WTC11 (cell line): ENCODE results near the gene REEP6. TPM values are rescaled to one million over a fixed set of nuclear protein-coding genes. Genes with fewer than 3 reads are reported as not detected.
"Not testable (repeated sequence)": the region's sequence is repeated elsewhere in the genome, so short reads cannot be mapped to it uniquely, and the experiment has no call there.

Experiments used
- ATAC-seq: fragments of 200-7000 bp; cut with Tn5 transposase; 2 replicates; pipeline ENCODE4 v1.10.0; 2021; ENCODE audit warnings: mild to moderate bottlenecking, moderate library complexity
- CTCF ChIA-PET: fragments of 300-600 bp; sonication (Branson Sonifier 250); formaldehyde crosslinking; loops from one replicate; lab custom pipeline; 2021; ENCODE audit warnings: antibody characterized with exemption; lab: Charles Lee
- POLR2A ChIA-PET: fragments of 350-600 bp; sonication (Branson Sonifier 250); formaldehyde crosslinking; loops from one replicate; lab custom pipeline; 2021; ENCODE audit warnings: antibody characterized with exemption; lab: Charles Lee
- DNase-seq: peaks from one replicate; pipeline ENCODE4 v3.0.0; 2021; ENCODE audit warnings: low spot score
- H3K27ac Mint-ChIP-seq: 2 replicates; pipeline ENCODE4 v1.8.0; 2021; ENCODE audit warnings: mixed read lengths
- H3K27me3 Mint-ChIP-seq: 2 replicates; pipeline ENCODE4 v1.8.0; 2021; ENCODE audit warnings: low read depth, mild to moderate bottlenecking, moderate library complexity, mixed read lengths
- H3K36me3 Mint-ChIP-seq: 2 replicates; pipeline ENCODE4 v1.8.0; 2021; ENCODE audit warnings: mixed read lengths
- H3K4me1 Mint-ChIP-seq: 2 replicates; pipeline ENCODE4 v1.8.0; 2022; ENCODE audit warnings: mixed read lengths
- H3K4me3 Mint-ChIP-seq: 2 replicates; pipeline ENCODE4 v1.8.0; 2021; ENCODE audit warnings: mild to moderate bottlenecking, moderate library complexity, mixed read lengths
- H3K9me3 Mint-ChIP-seq: 2 replicates; pipeline ENCODE4 v1.8.0; 2021; ENCODE audit warnings: mixed read lengths
- AFF4 ChIP-seq: sonication (generic); formaldehyde crosslinking; IDR thresholded peaks from 2 replicates; pipeline ENCODE4 v1.8.1; 2023; ENCODE audit warnings: mild to moderate bottlenecking, missing genetic modification reagents, borderline replicate concordance
- ATF2 ChIP-seq: sonication (generic); formaldehyde crosslinking; IDR thresholded peaks from 2 replicates; pipeline ENCODE4 v1.8.1; 2022; ENCODE audit warnings: low read depth, missing genetic modification reagents, borderline replicate concordance
- E2F1 ChIP-seq: sonication (generic); formaldehyde crosslinking; IDR thresholded peaks from 2 replicates; pipeline ENCODE4 v1.8.0; 2022; ENCODE audit warnings: mild to moderate bottlenecking, missing genetic modification reagents
- FOXJ3 ChIP-seq: sonication (generic); formaldehyde crosslinking; IDR thresholded peaks from 2 replicates; pipeline ENCODE4 v1.9.0; 2021; ENCODE audit warnings: missing genetic modification reagents, mild to moderate bottlenecking, borderline replicate concordance
- HMGXB4 ChIP-seq: sonication (generic); formaldehyde crosslinking; IDR thresholded peaks from 2 replicates; pipeline ENCODE4 v1.8.1; 2023; ENCODE audit warnings: mild to moderate bottlenecking, moderate library complexity, missing genetic modification reagents
- NFATC4 ChIP-seq: fragments of 250-450 bp; sonication (Bioruptor Pico); IDR thresholded peaks from 2 replicates; pipeline ENCODE4 v1.9.0; 2021; ENCODE audit warnings: mild to moderate bottlenecking
- PRDM15 ChIP-seq: sonication (generic); formaldehyde crosslinking; IDR thresholded peaks from 2 replicates; pipeline ENCODE4 v1.8.0; 2022; ENCODE audit warnings: missing genetic modification reagents
- RORB ChIP-seq: fragments of 250-450 bp; sonication (Bioruptor Pico); IDR thresholded peaks from 2 replicates; pipeline ENCODE4 v1.9.0; 2021; ENCODE audit warnings: mild to moderate bottlenecking
- SP1 ChIP-seq: sonication (generic); formaldehyde crosslinking; conservative IDR thresholded peaks from 2 replicates; pipeline ENCODE4 v1.8.1; 2022; ENCODE audit warnings: missing genetic modification reagents
- TEAD4 ChIP-seq: sonication (generic); formaldehyde crosslinking; IDR thresholded peaks from 2 replicates; pipeline ENCODE4 v1.8.0; 2022; ENCODE audit warnings: mild to moderate bottlenecking, missing genetic modification reagents
- TP53 ChIP-seq: sonication (generic); formaldehyde crosslinking; IDR thresholded peaks from 2 replicates; pipeline ENCODE4 v1.8.1; 2023; ENCODE audit warnings: mild to moderate bottlenecking, missing genetic modification reagents
- USF1 ChIP-seq: sonication (generic); formaldehyde crosslinking; IDR thresholded peaks from 2 replicates; pipeline ENCODE4 v1.8.0; 2022; ENCODE audit warnings: mild to moderate bottlenecking, missing genetic modification reagents
- ZMAT4 ChIP-seq: fragments of 250-450 bp; sonication (Bioruptor Pico); IDR thresholded peaks from 2 replicates; pipeline ENCODE4 v1.9.0; 2021; ENCODE audit warnings: mild to moderate bottlenecking
- ZNF121 ChIP-seq: sonication (generic); formaldehyde crosslinking; IDR thresholded peaks from 2 replicates; pipeline ENCODE4 v1.8.0; 2023; ENCODE audit warnings: missing genetic modification reagents
- ZNF263 ChIP-seq: sonication (generic); formaldehyde crosslinking; IDR thresholded peaks from 2 replicates; pipeline ENCODE4 v1.8.1; 2022; ENCODE audit warnings: low read depth, mild to moderate bottlenecking, moderate library complexity, missing genetic modification reagents
- total RNA-seq: library from RNA; stranded (reverse); gene quantifications from 3 replicates; pipeline ENCODE4 v1.2.3, GENCODE V29; 2021

Gene REEP6
- total RNA-seq, 1 experiment from 2014 or later, result 17.0 TPM

GRCh38 chr19:1538978-1539377, 48.0 kb downstream of the REEP6 start:
- no peaks in the 10 kb centered on the region for H3K9me3 Mint-ChIP-seq
- CTCF ChIA-PET, result interaction anchor here (1.0 to 1.4 kb wide), 3 partner anchors 133 to 1244 kb away, joined by 4 to 5 read pairs (median 5); no protein-coding TSS in a partner anchor
- no peaks in the 10 kb centered on the region for H3K36me3 Mint-ChIP-seq
- no peak overlapping the region for H3K4me3 Mint-ChIP-seq
- H3K27ac Mint-ChIP-seq, result no peak overlapping the region
- 0 out of 2 replicates have a peak, but pooled peaks cover 3% of the 10 kb centered on the region for H3K4me1 Mint-ChIP-seq
- POLR2A ChIA-PET, result no interaction called here
- DNase-seq (no peak), ATAC-seq (no peak)
- peaks cover 16% of the 10 kb centered on the region for H3K27me3 Mint-ChIP-seq
- TF ChIP-seq SP1 (CRISPR knock-in tag) (no peak), FOXJ3 (CRISPR knock-in tag) (no peak), E2F1 (CRISPR knock-in tag) (no peak), RORB (CRISPR knock-in tag) (no peak), ZMAT4 (CRISPR knock-in tag) (no peak)

- H3K4me3 Mint-ChIP-seq, DNase-seq, H3K36me3 Mint-ChIP-seq, H3K9me3 Mint-ChIP-seq, POLR2A ChIA-PET, ATAC-seq, H3K27ac Mint-ChIP-seq, H3K4me1 Mint-ChIP-seq: not testable (repeated sequence)
- CTCF ChIA-PET, result interaction anchor here (1.1 kb wide), 1 partner anchor 133 kb away, joined by 5 read pairs; no protein-coding TSS in a partner anchor
- H3K27me3 Mint-ChIP-seq, result peaks cover 21% of the 10 kb centered on the region
These were observed 48.8 kb downstream of the REEP6 start for GRCh38 chr19:1539749-1540148.

- ChIA-PET CTCF (no interaction called here), POLR2A (no interaction called here)
- H3K27me3 Mint-ChIP-seq, result peaks cover 22% of the 10 kb centered on the region
- no peak for DNase-seq
- no peak for ATAC-seq
- H3K27ac Mint-ChIP-seq, result no peak overlapping the region
- H3K36me3 Mint-ChIP-seq, result no peaks in the 10 kb centered on the region
- TF ChIP-seq TEAD4 (no peak), HMGXB4 (no peak), USF1 (CRISPR knock-in tag) (no peak), AFF4 (no peak), ZNF263 (CRISPR knock-in tag) (no peak), TP53 (CRISPR knock-in tag) (no peak), ZNF121 (CRISPR knock-in tag) (no peak), FOXJ3 (CRISPR knock-in tag) (no peak), NFATC4 (CRISPR knock-in tag) (no peak), PRDM15 (CRISPR knock-in tag) (no peak), ATF2 (CRISPR knock-in tag) (no peak)
- H3K9me3 Mint-ChIP-seq, result no peaks in the 10 kb centered on the region
- H3K4me1 Mint-ChIP-seq, result 0 out of 2 replicates have a peak, but pooled peaks cover 3% of the 10 kb centered on the region
- peak overlapping the region; percentile 51 for H3K4me3 Mint-ChIP-seq
These were observed 49.5 kb downstream of the REEP6 start for GRCh38 chr19:1540365-1540925.
